EH (cell line): ENCODE data around the gene ESRRB.
A peak's percentile ranks its signal among the peaks of the same experiment; 100 is the strongest.
"Not testable (repeated sequence)": the region's sequence is repeated elsewhere in the genome, so short reads cannot be mapped to it uniquely, and the experiment has no call there.

ENCODE experiments used
- DNase-seq: peaks from one replicate; pipeline ENCODE4 v3.0.0-alpha.2; 2015; ENCODE audit warnings: low read depth

Gene ESRRB

GRCh38 chr14:76497550-76498462 is 121.9 kb downstream of the ESRRB start:
- DNase-seq = no peak

- no peak for DNase-seq
Observed at GRCh38 chr14:76498463-76498935, 122.6 kb downstream of the ESRRB start.

GRCh38 chr14:76498976-76499375 is 123.0 kb downstream of the ESRRB start:
- no peak for DNase-seq

- DNase-seq = no peak
Observed at GRCh38 chr14:76499399-76499798, 123.5 kb downstream of the ESRRB start.

- DNase-seq = peak; percentile 68
Observed at GRCh38 chr14:76500011-76500410, 124.1 kb downstream of the ESRRB start.

- DNase-seq = no peak
Observed at GRCh38 chr14:76500480-76500879, 124.5 kb downstream of the ESRRB start.

- DNase-seq = no peak
Observed at GRCh38 chr14:76501156-76501720, 125.3 kb downstream of the ESRRB start.

- no peak for DNase-seq
Observed at GRCh38 chr14:76502219-76502618, 126.3 kb downstream of the ESRRB start.

GRCh38 chr14:76502638-76503037 is 126.7 kb downstream of the ESRRB start:
- no peak for DNase-seq

GRCh38 chr14:76509311-76509710 is 133.4 kb downstream of the ESRRB start:
- DNase-seq = no peak

- DNase-seq = no peak
Observed at GRCh38 chr14:76510181-76510580, 134.2 kb downstream of the ESRRB start.

GRCh38 chr14:76514213-76514998 is 138.5 kb downstream of the ESRRB start:
- no peak for DNase-seq

- DNase-seq = no peak
Observed at GRCh38 chr14:76516884-76517283, 140.9 kb downstream of the ESRRB start.

GRCh38 chr14:76518366-76518765 is 142.4 kb downstream of the ESRRB start:
- no peak for DNase-seq

GRCh38 chr14:76525106-76525821 is 149.3 kb downstream of the ESRRB start:
- no peak for DNase-seq

- no peak for DNase-seq
Observed at GRCh38 chr14:76531085-76531484, 155.1 kb downstream of the ESRRB start.

- no peak for DNase-seq
Observed at GRCh38 chr14:76531821-76532318, 155.9 kb downstream of the ESRRB start.

GRCh38 chr14:76536636-76537035 is 160.7 kb downstream of the ESRRB start:
- not testable (repeated sequence) for DNase-seq

GRCh38 chr14:76537906-76538647 is 162.1 kb downstream of the ESRRB start:
- peak; percentile 4 for DNase-seq

- DNase-seq = no peak
Observed at GRCh38 chr14:76538648-76539008, 162.7 kb downstream of the ESRRB start.

- no peak for DNase-seq
Observed at GRCh38 chr14:76539130-76539529, 163.2 kb downstream of the ESRRB start.
